HepG2 (cell line): Measurements from ENCODE around the gene KCNK2. TPM values are rescaled to one million over a fixed set of nuclear protein-coding genes. Genes with fewer than 3 reads are reported as not detected.

Source experiments
- ATAC-seq: fragments of 200-7000 bp; cut with Tn5 transposase; 3 replicates; pipeline ENCODE4 v1.9.1; 2020; ENCODE audit warnings: mild to moderate bottlenecking, moderate library complexity
- BruUV-seq: library from RNA; stranded (reverse); fragments of 400-500 nt; replicated peaks from 2 replicates; lab custom pipeline; 2021; lab: Mats Ljungman, UMichigan
- CTCF ChIA-PET: fragments of 300-600 bp; formaldehyde crosslinking; extraction: SDS; loops from one replicate; lab custom pipeline; 2021; ENCODE audit warnings: low total read pairs, inconsistent platforms, low intra/inter-chr PET ratio; lab: Yijun Ruan, JAX
- POLR2A ChIA-PET: fragments of 350-600 bp; sonication (Branson Sonifier 250); formaldehyde crosslinking; loops from one replicate; lab custom pipeline; 2020; ENCODE audit warnings: antibody characterized with exemption, inconsistent platforms; lab: Yijun Ruan, JAX
- DNase-seq: peaks from one replicate; pipeline ENCODE4 v3.0.0-alpha.2; 2015; ENCODE audit warnings: low spot score
- FAIRE-seq: peaks from 3 replicates; lab custom pipeline; 2011; peaks lifted over from hg19 to GRCh38; lab: Jason Lieb, UNC
- H2AFZ ChIP-seq: one replicate; pipeline ENCODE4 v1.6.1; 2011; ENCODE audit warnings: low read length, inconsistent platforms
- H3K27ac ChIP-seq: fragments of 300-600 bp; 3 replicates; pipeline ENCODE4 v1.8.0; 2011; ENCODE audit warnings: mixed run types, mild to moderate bottlenecking, mixed read lengths, low read length, inconsistent platforms; ENCODE audit not compliant: insufficient read depth; ENCODE audit errors: extremely low read length
- H3K27me3 ChIP-seq, 2 experiments: fragments of 200-600 bp in 1 of 2; 2 replicates in 1 of 2; 3 replicates in 1 of 2; pipeline versions ENCODE4 v1.6.0 to v1.8.0; 2011; ENCODE audit warnings: low read length in 2 of 2, mild to moderate bottlenecking in 2 of 2, moderate library complexity in 2 of 2, inconsistent platforms in 1 of 2; ENCODE audit not compliant: insufficient read depth in 2 of 2, control insufficient read depth in 1 of 2
- H3K36me3 ChIP-seq, 2 experiments: fragments of 200-600 bp in 1 of 2; replicated peaks in 1 of 2; 2 replicates in 1 of 2; 3 replicates in 1 of 2; pipeline versions ENCODE4 v1.5.1 to v1.8.0; 2011; ENCODE audit warnings: low read length in 2 of 2, inconsistent platforms in 1 of 2; ENCODE audit not compliant: insufficient read depth in 2 of 2, control insufficient read depth in 1 of 2
- H3K4me1 ChIP-seq: 2 replicates; pipeline ENCODE4 v1.5.1; 2012; ENCODE audit warnings: low read length, inconsistent platforms; ENCODE audit not compliant: insufficient read depth
- H3K4me2 ChIP-seq: 2 replicates; pipeline ENCODE4 v1.6.0; 2011; ENCODE audit warnings: low read depth, low read length, inconsistent platforms
- H3K4me3 ChIP-seq, 3 experiments: fragments of 200-600 bp in 1 of 3; sonication (generic), shearing (Covaris generic) in 1 of 3; replicated peaks in 1 of 3; 2 replicates each; pipeline ENCODE4 v1.5.1; 2011 to 2016; ENCODE audit warnings: low read length in 3 of 3, inconsistent platforms in 2 of 3, low read depth in 2 of 3, mild to moderate bottlenecking in 2 of 3, control low read depth in 1 of 3, mixed read lengths in 1 of 3; ENCODE audit not compliant: insufficient read depth in 1 of 3
- H3K79me2 ChIP-seq: one replicate; pipeline ENCODE4 v1.6.1; 2011; ENCODE audit warnings: low read length, inconsistent platforms; ENCODE audit not compliant: insufficient read depth
- H3K9ac ChIP-seq: 2 replicates; pipeline ENCODE4 v1.6.0; 2011; ENCODE audit warnings: mild to moderate bottlenecking, low read depth, low read length, inconsistent platforms; ENCODE audit not compliant: insufficient read depth
- H3K9me3 ChIP-seq: 2 replicates; pipeline ENCODE4 v1.5.1; 2012; ENCODE audit warnings: mild to moderate bottlenecking, low read length
- H4K20me1 ChIP-seq: 2 replicates; pipeline ENCODE4 v1.6.0; 2011; ENCODE audit warnings: inconsistent platforms, mild to moderate bottlenecking, low read length, moderate library complexity; ENCODE audit not compliant: insufficient read depth
- ARHGAP35 ChIP-seq: sonication (generic); formaldehyde crosslinking; IDR thresholded peaks from 2 replicates; pipeline ENCODE4 v1.9.0; 2022; ENCODE audit warnings: mild to moderate bottlenecking, inconsistent platforms, moderate library complexity, missing genetic modification reagents, borderline replicate concordance
- BORCS8-MEF2B ChIP-seq: sonication (generic); formaldehyde crosslinking; IDR thresholded peaks from 2 replicates; pipeline ENCODE4 v1.8.0; 2022; ENCODE audit warnings: mild to moderate bottlenecking, missing genetic modification reagents
- CENPT ChIP-seq: sonication (generic); formaldehyde crosslinking; IDR thresholded peaks from 2 replicates; pipeline ENCODE4 v1.8.0; 2022; ENCODE audit warnings: low read depth, mild to moderate bottlenecking, moderate library complexity, missing genetic modification reagents
- CENPX ChIP-seq: sonication (generic); formaldehyde crosslinking; IDR thresholded peaks from 2 replicates; pipeline ENCODE4 v1.9.0; 2021; ENCODE audit warnings: mild to moderate bottlenecking, missing genetic modification reagents, moderate library complexity
- NKX3-1 ChIP-seq: sonication (generic); formaldehyde crosslinking; IDR thresholded peaks from 2 replicates; pipeline ENCODE4 v1.5.0; 2020; ENCODE audit warnings: missing genetic modification reagents
- SMAD3 ChIP-seq: sonication (generic); formaldehyde crosslinking; IDR thresholded peaks from 2 replicates; pipeline ENCODE4 v1.4.0; 2020; ENCODE audit warnings: missing genetic modification reagents
- SMYD3 ChIP-seq: sonication (generic); formaldehyde crosslinking; IDR thresholded peaks from 2 replicates; pipeline ENCODE4 v1.8.1; 2023; ENCODE audit warnings: mild to moderate bottlenecking, missing genetic modification reagents
- TFDP1 ChIP-seq: IDR thresholded peaks from 2 replicates; pipeline ENCODE4 v1.6.1; 2016; ENCODE audit warnings: missing compliant biosample characterization, missing genetic modification reagents, borderline replicate concordance
- THAP7 ChIP-seq: sonication (generic); formaldehyde crosslinking; IDR thresholded peaks from 2 replicates; pipeline ENCODE4 v1.8.1; 2023; ENCODE audit warnings: mild to moderate bottlenecking, missing genetic modification reagents
- ZBTB1 ChIP-seq: sonication (generic); formaldehyde crosslinking; IDR thresholded peaks from 2 replicates; pipeline ENCODE4 v1.4.0; 2020; ENCODE audit warnings: missing genetic modification reagents, borderline replicate concordance
- ZNF451 ChIP-seq: sonication (generic); formaldehyde crosslinking; IDR thresholded peaks from 2 replicates; pipeline ENCODE4 v1.5.0; 2020; ENCODE audit warnings: mild to moderate bottlenecking, missing genetic modification reagents
- ZNF781 ChIP-seq: sonication (generic); formaldehyde crosslinking; IDR thresholded peaks from 2 replicates; pipeline ENCODE4 v1.5.1; 2020; ENCODE audit warnings: borderline replicate concordance, mild to moderate bottlenecking, missing genetic modification reagents; ENCODE audit errors: not compliant biosample characterization
- in situ Hi-C: cut with HindIII; loops from 2 replicates; pipeline ENCODE4 v1.10.0; 2017; ENCODE audit warnings: low pct_unique_long_range_greater_than_20kb; ENCODE audit not compliant: extremely low pct_ligation_motif_present
- intact Hi-C: fragments of 100-400 bp; cut with micrococcal nuclease; formaldehyde crosslinking; loops from one replicate; pipeline ENCODE4 v1.10.0; 2022; ENCODE audit not compliant: unreplicated experiment
- polyA plus RNA-seq, 8 experiments: library from polyadenylated mRNA; depleted of rRNA in 3 of 8; stranded (reverse) in 7 of 8; unstranded in 1 of 8; fragments of >200 nt; fragmentation: Illumina TruSeq in 4 of 8; extraction: Trizol in 4 of 8; gene quantifications; 2 replicates each; pipeline versions ENCODE4 v1.2.1 to v1.2.3, GENCODE V29; 2011 to 2016; ENCODE audit warnings: low read depth in 4 of 8, missing spikeins in 1 of 8, mixed read lengths in 1 of 8; ENCODE audit not compliant: insufficient read depth in 1 of 8
- total RNA-seq, 5 experiments: library from RNA; depleted of rRNA; stranded (reverse); fragments of >200 nt; fragmentation: Illumina TruSeq; extraction: Trizol; gene quantifications; 2 replicates each; pipeline ENCODE4 v1.2.3, GENCODE V29; 2016; ENCODE audit warnings: low read depth in 1 of 5
- TF ChIP-seq, protein P1 (sequence below): sonication (generic); formaldehyde crosslinking; IDR thresholded peaks from 2 replicates; pipeline ENCODE4 v1.5.0; 2020; ENCODE audit warnings: missing genetic modification reagents
- TF ChIP-seq, protein P2 (sequence below): sonication (generic); formaldehyde crosslinking; conservative IDR thresholded peaks from 2 replicates; pipeline ENCODE4 v1.8.1; 2023; ENCODE audit warnings: missing genetic modification reagents
- TF ChIP-seq, protein P3 (sequence below): fragments of 450-650 bp; IDR thresholded peaks from 2 replicates; pipeline ENCODE4 v1.6.1; 2016

KCNK2 gene
- total and polyA plus RNA-seq, 2 of the 13 experiments (the other 11 are each of a cell fraction or from before 2014, with no cell fraction given): not detected

DNA sequence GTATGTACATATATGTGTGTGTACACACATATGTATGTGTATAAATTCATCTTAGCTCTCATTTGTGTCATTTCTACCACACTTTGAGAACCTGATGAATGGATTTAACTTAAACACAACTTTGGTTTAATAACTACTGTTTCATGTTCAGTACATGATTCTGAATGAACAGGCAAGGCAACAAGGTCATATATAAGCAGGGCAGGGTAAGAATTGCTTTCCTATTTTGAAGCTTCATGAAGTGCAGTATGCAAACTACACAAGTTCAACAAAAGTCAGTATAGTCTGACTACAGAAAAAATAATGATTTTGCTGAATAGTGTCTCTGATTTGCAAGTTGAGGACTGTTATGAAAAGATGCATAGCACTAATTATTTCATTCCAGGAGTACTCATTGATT is 127.6 kb downstream of the KCNK2 start:
- no peaks in the 10 kb centered on the region for H3K9me3 ChIP-seq
- DNase-seq (no peak), FAIRE-seq (no peak), ATAC-seq (no peak)
- H2AFZ ChIP-seq: no peak overlapping the region
- H3K4me1 ChIP-seq: no peaks in the 10 kb centered on the region
- H4K20me1 ChIP-seq: no peaks in the 10 kb centered on the region
- intact Hi-C loops (no loop called here), in situ Hi-C loops (no loop called here)
- ChIA-PET POLR2A (no interaction called here), CTCF (no interaction called here)
- no peak for TF ChIP-seq TFDP1 (CRISPR knock-in tag)
- no peak for TF ChIP-seq ZNF451
- TF ChIP-seq, protein P1, sequence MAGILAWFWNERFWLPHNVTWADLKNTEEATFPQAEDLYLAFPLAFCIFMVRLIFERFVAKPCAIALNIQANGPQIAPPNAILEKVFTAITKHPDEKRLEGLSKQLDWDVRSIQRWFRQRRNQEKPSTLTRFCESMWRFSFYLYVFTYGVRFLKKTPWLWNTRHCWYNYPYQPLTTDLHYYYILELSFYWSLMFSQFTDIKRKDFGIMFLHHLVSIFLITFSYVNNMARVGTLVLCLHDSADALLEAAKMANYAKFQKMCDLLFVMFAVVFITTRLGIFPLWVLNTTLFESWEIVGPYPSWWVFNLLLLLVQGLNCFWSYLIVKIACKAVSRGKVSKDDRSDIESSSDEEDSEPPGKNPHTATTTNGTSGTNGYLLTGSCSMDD (CRISPR knock-in tag): no peak
- no peak for TF ChIP-seq SMAD3 (CRISPR knock-in tag)
- no peak for TF ChIP-seq CENPX (CRISPR knock-in tag)
- TF ChIP-seq ARHGAP35: no peak
- no peak for TF ChIP-seq ZBTB1 (CRISPR knock-in tag)
- no peak for TF ChIP-seq THAP7 (CRISPR knock-in tag)
- TF ChIP-seq NKX3-1: no peak
- TF ChIP-seq, protein P2, sequence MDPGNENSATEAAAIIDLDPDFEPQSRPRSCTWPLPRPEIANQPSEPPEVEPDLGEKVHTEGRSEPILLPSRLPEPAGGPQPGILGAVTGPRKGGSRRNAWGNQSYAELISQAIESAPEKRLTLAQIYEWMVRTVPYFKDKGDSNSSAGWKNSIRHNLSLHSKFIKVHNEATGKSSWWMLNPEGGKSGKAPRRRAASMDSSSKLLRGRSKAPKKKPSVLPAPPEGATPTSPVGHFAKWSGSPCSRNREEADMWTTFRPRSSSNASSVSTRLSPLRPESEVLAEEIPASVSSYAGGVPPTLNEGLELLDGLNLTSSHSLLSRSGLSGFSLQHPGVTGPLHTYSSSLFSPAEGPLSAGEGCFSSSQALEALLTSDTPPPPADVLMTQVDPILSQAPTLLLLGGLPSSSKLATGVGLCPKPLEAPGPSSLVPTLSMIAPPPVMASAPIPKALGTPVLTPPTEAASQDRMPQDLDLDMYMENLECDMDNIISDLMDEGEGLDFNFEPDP (CRISPR knock-in tag): no peak
- no peak for TF ChIP-seq CENPT
- no peak for TF ChIP-seq BORCS8-MEF2B (CRISPR knock-in tag)
- no peak for TF ChIP-seq ZNF781 (CRISPR knock-in tag)
- TF ChIP-seq, protein P3, sequence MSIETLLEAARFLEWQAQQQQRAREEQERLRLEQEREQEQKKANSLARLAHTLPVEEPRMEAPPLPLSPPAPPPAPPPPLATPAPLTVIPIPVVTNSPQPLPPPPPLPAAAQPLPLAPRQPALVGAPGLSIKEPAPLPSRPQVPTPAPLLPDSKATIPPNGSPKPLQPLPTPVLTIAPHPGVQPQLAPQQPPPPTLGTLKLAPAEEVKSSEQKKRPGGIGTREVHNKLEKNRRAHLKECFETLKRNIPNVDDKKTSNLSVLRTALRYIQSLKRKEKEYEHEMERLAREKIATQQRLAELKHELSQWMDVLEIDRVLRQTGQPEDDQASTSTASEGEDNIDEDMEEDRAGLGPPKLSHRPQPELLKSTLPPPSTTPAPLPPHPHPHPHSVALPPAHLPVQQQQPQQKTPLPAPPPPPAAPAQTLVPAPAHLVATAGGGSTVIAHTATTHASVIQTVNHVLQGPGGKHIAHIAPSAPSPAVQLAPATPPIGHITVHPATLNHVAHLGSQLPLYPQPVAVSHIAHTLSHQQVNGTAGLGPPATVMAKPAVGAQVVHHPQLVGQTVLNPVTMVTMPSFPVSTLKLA: no peak
- no peak for TF ChIP-seq SMYD3
- H3K4me3 ChIP-seq: no peak overlapping the region
- H3K9ac ChIP-seq: no peak overlapping the region
- no peak overlapping the region for H3K27ac ChIP-seq
- H3K4me2 ChIP-seq: no peak overlapping the region
- H3K36me3 ChIP-seq: no peaks in the 10 kb centered on the region
- no peaks in the 10 kb centered on the region for H3K27me3 ChIP-seq
- BruUV-seq: no TSS peak
- H3K79me2 ChIP-seq: no peaks in the 10 kb centered on the region
